Aorta (tissue), 5 donors: ENCODE measurements around the gene EPB41. TPM values are rescaled to one million over a fixed set of nuclear protein-coding genes. Genes with fewer than 3 reads are reported as not detected.
A peak's percentile ranks its signal among the peaks of the same experiment; 100 is the strongest.
"Not testable (repeated sequence)": the region's sequence is repeated elsewhere in the genome, so short reads cannot be mapped to it uniquely, and the experiment has no call there.

ENCODE experiments used
- ATAC-seq: fragments of 200-7000 bp; cut with Tn5 transposase; one replicate; pipeline ENCODE4 v1.9.1; 2022; ENCODE audit warnings: moderate library complexity; ENCODE audit not compliant: low FRiP score
- DNase-seq, 2 donors: peaks; one replicate each; pipeline ENCODE4 v3.0.0-alpha.2; 2020
- H3K27ac ChIP-seq, 2 donors: one replicate each; pipeline ENCODE4 v1.5.1; 2013; ENCODE audit warnings: low read length in 2 of 2, mild to moderate bottlenecking in 2 of 2, moderate library complexity in 2 of 2, control low read depth in 1 of 2, inconsistent platforms in 1 of 2, low read depth in 1 of 2
- H3K27me3 ChIP-seq, 2 donors: one replicate each; pipeline ENCODE4 v1.6.1; 2013; ENCODE audit warnings: control low read depth in 1 of 2, low read length in 1 of 2, mild to moderate bottlenecking in 1 of 2, moderate library complexity in 1 of 2; ENCODE audit not compliant: insufficient read depth in 2 of 2, control insufficient read depth in 1 of 2
- H3K36me3 ChIP-seq, 2 donors: one replicate each; pipeline ENCODE4 v1.6.1; 2013; ENCODE audit warnings: control low read depth in 1 of 2, low read length in 1 of 2, mild to moderate bottlenecking in 1 of 2; ENCODE audit not compliant: insufficient read depth in 2 of 2, control insufficient read depth in 1 of 2
- H3K4me1 ChIP-seq, 2 donors: one replicate each; pipeline ENCODE4 v1.6.1; 2013; ENCODE audit warnings: low read length in 2 of 2, control low read depth in 1 of 2, mild to moderate bottlenecking in 1 of 2, moderate library complexity in 1 of 2; ENCODE audit not compliant: insufficient read depth in 2 of 2, control insufficient read depth in 1 of 2
- H3K4me3 ChIP-seq, 2 donors: one replicate each; pipeline ENCODE4 v1.5.1; 2013; ENCODE audit warnings: low read length in 2 of 2, control low read depth in 1 of 2, mild to moderate bottlenecking in 1 of 2
- H3K9me3 ChIP-seq: one replicate; pipeline ENCODE4 v1.6.1; 2013; ENCODE audit warnings: mild to moderate bottlenecking, low read length; ENCODE audit not compliant: control insufficient read depth
- WGBS, 2 donors: extraction: QIAGEN DNeasy Blood & Tissue Kit; methylation state at CpG; one replicate each; pipeline ENCODE4 v1.1.7; 2013; 5-methylcytosine and 5-hydroxymethylcytosine counted together
- intact Hi-C, 2 donors: fragments of 100-400 bp; cut with DNase I; formaldehyde crosslinking; loops; one replicate each; pipeline versions ENCODE4 v1.14.2 to v1.15.0; 2022
- polyA plus RNA-seq, 2 donors: library from polyadenylated mRNA; stranded (reverse); fragments of 200-250 nt; gene quantifications; one replicate each; pipeline ENCODE4 v1.2.3, GENCODE V29; 2013
- total RNA-seq, 2 donors: library from RNA; stranded (reverse); fragmentation: NEBNext Ultra II Directional; extraction: Animal tissue kit (Norgen Biotek cat#: 25700); gene quantifications; one replicate each; pipeline ENCODE4 v1.2.1, GENCODE V29; 2021
- donor health status: healthy with polysubstance abuse.
- donor health status: Bipolar disorder and iron deficiency.
- donor health status: DM: no; HTN: no; CAD: no.
- donor health status: DM: no; HTN: no; CAD: no.
- donor health status: DM: yes; HTN: yes; CAD: no.

EPB41 gene
- total and polyA plus RNA-seq, 4 donors: 3.4 to 35.2 (median 14.6) TPM

GRCh38 chr1:29134695-29135028 is 220.3 kb downstream of the EPB41 start:
- DNase-seq: peak in 1 of 2 donors; percentile 64
- intact Hi-C loops: no loop called here
- no peak overlapping the region for H3K4me3 ChIP-seq
- no peaks in the 10 kb centered on the region for H3K9me3 ChIP-seq
- whole genome bisulfite sequencing, 2 donors: 75 to 83% methylated on average over 10 of the region's 10 CpGs
- no peaks in the 10 kb centered on the region for H3K27me3 ChIP-seq
- no peak for ATAC-seq
- no peak overlapping the region for H3K27ac ChIP-seq
- no peaks in the 10 kb centered on the region for H3K36me3 ChIP-seq
- no peaks in the 10 kb centered on the region for H3K4me1 ChIP-seq

GRCh38 chr1:29136391-29136915 is 222.1 kb downstream of the EPB41 start:
- Histone ChIP-seq H3K4me3 (no peak overlapping the region), H3K4me1 (no peaks in the 10 kb centered on the region), H3K27me3 (no peaks in the 10 kb centered on the region), H3K36me3 (no peaks in the 10 kb centered on the region), H3K27ac (no peak overlapping the region), H3K9me3 (no peaks in the 10 kb centered on the region)
- peak in 1 of 2 donors; percentile 70 for DNase-seq
- WGBS, 2 donors: 13 to 22% methylated on average over 14 of the region's 14 CpGs
- ATAC-seq: no peak
- intact Hi-C loops: no loop called here

- Histone ChIP-seq H3K36me3 (peaks cover 0 to 2% of the 10 kb centered on the region in 2 donors), H3K4me1 (no peaks in the 10 kb centered on the region), H3K27ac (no peak overlapping the region), H3K9me3 (no peaks in the 10 kb centered on the region), H3K4me3 (no peak overlapping the region), H3K27me3 (no peaks in the 10 kb centered on the region)
- intact Hi-C loops: no loop called here
- 91% methylated on average over 2 of the region's 2 CpGs for WGBS, 2 donors
- DNase-seq (no peak), ATAC-seq (no peak)
Measured at GRCh38 chr1:29142714-29143113, 228.3 kb downstream of the EPB41 start.

- DNase-seq (no peak), ATAC-seq (no peak)
- H3K4me1 ChIP-seq: no peaks in the 10 kb centered on the region
- intact Hi-C loops: no loop called here
- 89 to 93% methylated on average over 2 of the region's 2 CpGs for WGBS, 2 donors
- H3K27ac ChIP-seq: no peak overlapping the region
- H3K9me3 ChIP-seq: no peaks in the 10 kb centered on the region
- H3K36me3 ChIP-seq: peaks cover 8 to 13% of the 10 kb centered on the region in 2 donors
- H3K27me3 ChIP-seq: no peaks in the 10 kb centered on the region
- H3K4me3 ChIP-seq: no peak overlapping the region
Measured at GRCh38 chr1:29144178-29144577, 229.8 kb downstream of the EPB41 start.

GRCh38 chr1:29145739-29146437 is 231.5 kb downstream of the EPB41 start:
- Histone ChIP-seq H3K36me3 (peaks cover 8 to 13% of the 10 kb centered on the region in 2 donors), H3K9me3 (no peaks in the 10 kb centered on the region), H3K27me3 (no peaks in the 10 kb centered on the region), H3K27ac (no peak overlapping the region), H3K4me1 (no peaks in the 10 kb centered on the region), H3K4me3 (no peak overlapping the region)
- ATAC-seq (no peak), DNase-seq (no peak)
- 66 to 70% methylated on average over 8 of the region's 8 CpGs for WGBS, 2 donors
- intact Hi-C loops: no loop called here

GRCh38 chr1:29148656-29149491 is 234.5 kb downstream of the EPB41 start:
- Histone ChIP-seq H3K9me3 (no peaks in the 10 kb centered on the region), H3K4me3 (no peak overlapping the region), H3K27ac (no peak overlapping the region), H3K4me1 (no peaks in the 10 kb centered on the region), H3K27me3 (no peaks in the 10 kb centered on the region), H3K36me3 (peaks cover 12 to 16% of the 10 kb centered on the region in 2 donors)
- 95 to 96% methylated on average over 35 of the region's 35 CpGs for WGBS, 2 donors
- ATAC-seq (no peak), DNase-seq (peak in 1 of 2 donors; percentile 68)
- intact Hi-C loops: no loop called here

GRCh38 chr1:29150346-29150745 is 236.0 kb downstream of the EPB41 start:
- H3K27me3 ChIP-seq, H3K4me3 ChIP-seq, H3K27ac ChIP-seq, H3K9me3 ChIP-seq, intact Hi-C loops, DNase-seq, ATAC-seq, H3K4me1 ChIP-seq: not testable (repeated sequence)
- peaks cover 12 to 16% of the 10 kb centered on the region in 2 donors for H3K36me3 ChIP-seq
- WGBS, 2 donors: 95 to 97% methylated on average over 9 of the region's 9 CpGs

- no peak overlapping the region for H3K4me3 ChIP-seq
- H3K9me3 ChIP-seq: no peaks in the 10 kb centered on the region
- H3K36me3 ChIP-seq: peaks cover 12 to 16% of the 10 kb centered on the region in 2 donors
- no peak for DNase-seq
- H3K27ac ChIP-seq: no peak overlapping the region
- ATAC-seq: no peak
- H3K27me3 ChIP-seq: no peaks in the 10 kb centered on the region
- 88 to 94% methylated on average over 8 of the region's 8 CpGs for WGBS, 2 donors
- H3K4me1 ChIP-seq: no peaks in the 10 kb centered on the region
- intact Hi-C loops: no loop called here
Measured at GRCh38 chr1:29152046-29152805, 237.9 kb downstream of the EPB41 start.
